Fibroblast of skin of right biceps (primary cell): Measurements from ENCODE around the gene ACSM2B.
"Not testable (repeated sequence)": the region's sequence is repeated elsewhere in the genome, so short reads cannot be mapped to it uniquely, and the experiment has no call there.

Experiments used
- DNase-seq: peaks from one replicate; pipeline ENCODE4 v3.0.0-alpha.2; 2013

Gene ACSM2B, protein sequence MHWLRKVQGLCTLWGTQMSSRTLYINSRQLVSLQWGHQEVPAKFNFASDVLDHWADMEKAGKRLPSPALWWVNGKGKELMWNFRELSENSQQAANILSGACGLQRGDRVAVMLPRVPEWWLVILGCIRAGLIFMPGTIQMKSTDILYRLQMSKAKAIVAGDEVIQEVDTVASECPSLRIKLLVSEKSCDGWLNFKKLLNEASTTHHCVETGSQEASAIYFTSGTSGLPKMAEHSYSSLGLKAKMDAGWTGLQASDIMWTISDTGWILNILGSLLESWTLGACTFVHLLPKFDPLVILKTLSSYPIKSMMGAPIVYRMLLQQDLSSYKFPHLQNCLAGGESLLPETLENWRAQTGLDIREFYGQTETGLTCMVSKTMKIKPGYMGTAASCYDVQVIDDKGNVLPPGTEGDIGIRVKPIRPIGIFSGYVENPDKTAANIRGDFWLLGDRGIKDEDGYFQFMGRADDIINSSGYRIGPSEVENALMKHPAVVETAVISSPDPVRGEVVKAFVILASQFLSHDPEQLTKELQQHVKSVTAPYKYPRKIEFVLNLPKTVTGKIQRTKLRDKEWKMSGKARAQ

GRCh38 chr16:20576145-20576544, at the start of gene ACSM2B:
Gene ACSM2B, minus strand, starts transcription at chr16:20576367. Its CDS starts 11,522 bp downstream, at chr16:20564845.
- not testable (repeated sequence) for DNase-seq

- DNase-seq, result no peak
These were observed 49.0 kb upstream of the ACSM2B start for GRCh38 chr16:20624882-20625807.

- DNase-seq, result no peak
These were observed 48.0 kb upstream of the ACSM2B start for GRCh38 chr16:20624205-20624604.

DNA sequence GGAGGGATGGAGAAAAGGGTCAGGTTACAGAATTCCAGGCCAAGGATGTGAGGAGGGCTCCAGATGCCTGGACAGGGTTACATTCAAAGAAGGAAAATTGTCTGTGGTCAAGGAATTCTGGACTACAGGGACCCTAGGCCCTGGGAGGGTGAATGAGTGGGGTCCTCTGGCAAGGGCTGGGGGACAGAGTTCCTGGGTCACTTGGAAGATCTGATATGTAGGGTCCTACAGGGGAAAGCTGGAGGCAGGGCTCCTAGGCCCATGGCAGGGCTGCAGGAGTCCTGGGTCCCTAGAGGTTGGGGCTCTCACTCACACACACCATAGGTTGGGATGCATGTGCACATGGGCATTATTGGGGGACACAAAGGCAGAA, 46.3 kb upstream of the ACSM2B start:
- no peak for DNase-seq

DNA sequence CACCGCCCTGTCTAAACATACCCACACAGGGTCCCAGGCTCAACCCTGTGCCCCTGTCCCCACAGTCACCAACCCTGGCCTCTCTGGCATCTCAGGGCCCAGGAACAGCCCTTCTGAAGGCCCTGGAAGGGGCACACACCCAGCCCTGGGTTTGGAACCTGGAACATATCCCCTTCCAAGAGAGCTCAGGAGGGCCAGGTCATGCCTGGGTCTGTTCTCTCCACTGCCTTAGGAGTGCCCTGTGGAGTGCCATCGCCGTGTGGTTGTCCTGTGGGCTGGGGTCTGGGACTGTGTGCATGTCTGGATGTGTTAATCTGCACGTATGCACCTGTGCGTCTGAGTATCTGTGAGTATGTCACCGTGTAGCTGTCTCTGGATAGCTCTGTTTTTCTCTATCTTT, 45.2 kb upstream of the ACSM2B start:
- no peak for DNase-seq

GRCh38 chr16:20620770-20621169, 44.6 kb upstream of the ACSM2B start:
- no peak for DNase-seq

- DNase-seq, result no peak
These were observed 43.8 kb upstream of the ACSM2B start for GRCh38 chr16:20620003-20620402.

DNA sequence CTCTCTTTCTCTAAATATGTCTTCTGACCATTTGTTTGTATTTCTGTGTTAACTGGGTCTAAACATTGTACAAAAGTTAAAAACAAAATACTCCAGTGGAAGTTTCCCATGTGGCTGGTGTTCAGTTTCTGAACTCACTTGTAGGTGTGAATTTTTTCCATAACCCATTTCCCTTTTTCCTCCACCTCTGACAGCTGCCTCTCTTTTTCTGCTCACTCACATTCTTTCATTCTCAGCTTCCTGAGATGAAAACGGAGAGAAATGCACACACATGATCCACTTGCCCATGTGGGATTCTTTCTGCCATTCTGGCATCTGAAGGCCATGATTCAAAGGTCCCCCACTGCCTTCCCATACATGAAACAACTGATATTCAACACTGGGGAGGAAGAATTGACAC, 41.1 kb upstream of the ACSM2B start:
- DNase-seq, result no peak

DNA sequence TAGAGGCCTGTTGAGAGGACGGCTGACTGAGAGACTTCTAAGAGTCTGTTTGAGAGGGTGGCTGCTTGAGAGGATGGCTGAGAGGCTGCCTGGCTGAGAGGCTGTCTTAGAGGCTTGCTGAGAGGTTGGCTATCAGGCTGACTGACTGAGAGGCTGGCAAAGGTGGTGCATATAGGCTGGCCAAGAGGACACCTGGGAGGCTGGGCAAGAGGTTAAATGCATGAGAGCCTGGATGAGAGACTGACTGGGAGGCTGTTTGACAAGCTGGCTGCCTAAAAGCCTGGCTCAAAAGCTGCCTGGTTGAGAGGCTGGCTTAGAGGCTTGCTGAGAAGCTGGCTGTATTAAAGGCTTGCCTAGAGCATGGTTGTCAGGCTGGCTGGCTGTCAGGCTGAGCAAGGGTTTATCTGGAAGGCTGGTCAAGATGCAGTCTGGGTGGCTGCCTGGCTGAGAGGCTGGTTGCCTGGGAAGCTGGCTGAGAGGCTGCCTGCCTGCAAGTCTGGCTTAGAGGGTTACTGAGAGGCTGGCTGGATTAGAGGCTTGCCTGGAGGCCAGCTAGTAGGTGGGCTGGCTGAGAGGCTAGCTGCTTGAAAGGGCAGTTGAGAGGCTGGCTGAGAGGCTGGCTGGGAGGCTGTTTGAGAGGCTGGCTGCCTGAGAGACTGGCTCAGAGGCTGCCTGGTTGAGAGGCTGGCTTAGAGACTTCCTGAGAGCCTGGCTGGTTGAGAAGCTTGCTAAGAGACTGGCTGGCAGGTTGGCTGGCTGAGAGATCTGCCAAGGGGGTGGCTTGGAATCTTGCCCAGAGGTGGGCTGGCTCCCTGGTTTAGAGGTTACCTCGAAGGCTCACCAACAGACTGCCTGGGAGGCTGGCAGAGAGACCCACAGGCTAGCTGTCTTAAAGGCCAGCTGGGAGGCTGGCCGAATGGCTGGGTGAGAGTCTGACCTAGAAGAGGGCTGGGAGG, 38.3 kb upstream of the ACSM2B start:
- DNase-seq, result no peak

DNA sequence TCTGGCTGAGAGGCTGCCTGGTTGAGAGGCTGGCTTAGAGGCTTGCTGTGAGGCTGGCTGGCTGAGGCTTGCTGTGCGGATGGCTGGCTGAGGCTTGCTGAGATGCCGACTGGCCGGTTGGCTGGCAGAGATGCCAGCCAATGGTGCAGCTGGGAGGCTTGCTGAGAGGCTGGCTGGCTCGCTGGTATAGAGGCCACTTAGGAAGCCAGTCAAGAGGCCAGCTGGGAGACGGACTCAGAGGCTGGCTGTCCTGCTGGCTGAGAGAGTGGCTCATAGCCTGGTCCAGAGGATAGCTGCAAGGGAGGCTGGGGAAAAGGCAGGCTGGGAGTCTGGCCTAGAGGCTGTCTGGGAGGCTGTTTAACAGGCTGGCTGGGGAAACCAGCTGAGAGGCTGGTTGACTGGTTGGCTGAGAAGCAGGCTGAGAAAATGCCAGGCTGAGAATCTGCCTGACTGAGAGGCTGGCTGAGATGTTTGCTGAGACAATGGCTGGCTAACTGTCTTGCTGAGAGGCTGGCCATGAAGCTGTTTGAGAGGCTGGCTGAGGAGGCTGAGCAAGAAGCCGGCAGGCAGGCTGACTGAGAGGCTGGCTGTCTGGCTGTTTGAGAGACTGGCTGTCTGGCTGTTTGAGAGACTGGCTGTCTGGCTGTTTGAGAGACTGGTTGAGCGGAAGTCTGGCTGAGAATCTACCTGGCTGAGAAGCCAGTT, 37.5 kb upstream of the ACSM2B start:
- DNase-seq, result no peak

DNA sequence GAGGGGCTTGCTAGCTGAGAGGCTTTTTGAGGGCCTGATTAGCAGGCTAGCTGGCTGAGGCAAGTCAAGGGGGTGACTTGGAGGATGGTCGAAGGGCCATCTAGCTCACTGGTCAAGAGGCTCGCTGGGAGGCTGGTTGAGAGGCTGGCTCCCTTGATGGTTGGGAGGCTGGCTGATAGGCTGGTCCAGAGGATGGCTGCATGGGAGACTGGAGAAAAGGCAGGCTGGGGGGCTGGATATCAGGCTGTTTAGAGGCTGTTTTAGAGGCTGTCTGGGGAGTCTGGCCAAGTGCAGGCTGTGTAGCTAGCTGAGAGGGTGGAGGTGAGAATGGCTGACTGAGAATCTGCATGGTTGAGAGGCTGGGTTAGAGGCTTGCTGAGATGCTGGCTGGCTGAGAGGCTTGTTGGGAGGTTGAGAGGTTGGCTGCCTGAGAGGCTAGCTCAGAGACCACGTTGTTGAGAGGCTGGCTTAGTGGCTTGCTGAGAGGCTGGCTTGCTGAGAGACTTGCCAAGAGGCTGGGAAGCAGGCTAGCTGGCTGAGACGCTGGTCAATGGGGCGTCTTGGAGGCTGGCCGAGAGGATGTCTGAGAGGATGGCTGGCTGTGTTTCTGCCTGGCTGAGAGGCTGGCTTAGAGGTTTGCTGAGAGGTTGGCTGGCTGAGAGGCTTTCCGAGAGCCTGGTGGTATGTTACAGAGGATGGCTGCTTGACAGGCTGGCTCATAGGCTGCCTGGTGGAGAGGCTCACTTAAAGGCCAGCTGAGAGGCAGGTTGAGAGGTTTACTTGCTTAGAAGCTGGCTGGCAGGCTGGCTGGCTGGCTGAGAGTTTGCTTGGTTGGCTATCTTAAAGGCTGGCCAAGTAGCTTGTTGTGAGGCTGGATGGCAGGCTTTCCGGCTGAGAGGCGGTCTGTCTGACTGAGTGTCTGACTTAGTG, 36.6 kb upstream of the ACSM2B start:
- DNase-seq, result no peak

DNA sequence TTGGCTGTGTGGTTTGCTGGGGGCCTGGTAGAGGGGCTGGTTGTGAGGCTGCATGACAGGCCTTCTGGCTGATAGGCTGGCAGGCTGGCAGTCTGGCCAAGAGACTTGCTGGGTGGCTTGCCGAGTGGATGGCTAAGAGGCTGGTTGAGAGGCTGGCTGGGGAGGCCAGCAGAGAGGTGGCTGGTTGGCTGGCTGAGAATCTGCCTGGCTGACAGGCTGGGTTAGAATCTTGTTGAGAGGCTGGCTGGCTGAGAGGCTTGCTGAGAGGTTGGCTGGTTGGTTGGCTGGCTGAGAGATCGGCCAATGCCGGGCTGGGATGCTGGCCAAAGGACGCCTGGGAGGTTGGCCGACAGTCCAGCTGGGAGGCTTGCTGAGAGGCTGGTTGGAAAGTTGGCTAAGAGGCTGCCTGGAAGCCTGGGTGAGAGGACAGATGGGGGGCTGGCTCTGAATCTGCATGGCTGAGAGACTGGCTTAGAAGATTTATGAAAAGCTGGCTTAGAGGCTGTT, 35.9 kb upstream of the ACSM2B start:
- DNase-seq, result no peak

GRCh38 chr16:20611350-20611902, 35.3 kb upstream of the ACSM2B start:
- no peak for DNase-seq

DNA sequence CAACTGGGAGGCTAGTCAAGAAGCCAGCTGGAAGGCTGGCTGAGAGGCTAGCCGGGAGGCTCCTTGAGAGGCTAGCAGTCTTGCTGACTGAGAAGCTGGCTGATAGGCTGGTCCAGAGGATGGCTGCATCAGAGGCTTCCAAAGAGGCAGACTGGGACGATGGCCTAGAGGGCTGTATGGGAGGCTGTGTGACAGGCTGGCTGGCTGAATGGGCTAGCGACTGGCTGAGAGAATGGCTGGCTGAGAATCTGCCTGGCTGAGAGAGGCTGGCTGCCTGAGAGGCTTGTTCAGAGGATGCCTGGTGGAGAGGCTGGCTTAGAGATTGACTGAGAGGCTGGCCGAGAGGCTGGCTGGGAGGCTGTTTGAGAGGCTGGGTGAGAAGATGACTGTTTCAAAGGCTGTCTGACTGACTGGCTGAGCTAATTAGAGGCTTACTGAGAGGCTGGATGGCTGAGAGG, 34.8 kb upstream of the ACSM2B start:
- no peak for DNase-seq

DNA sequence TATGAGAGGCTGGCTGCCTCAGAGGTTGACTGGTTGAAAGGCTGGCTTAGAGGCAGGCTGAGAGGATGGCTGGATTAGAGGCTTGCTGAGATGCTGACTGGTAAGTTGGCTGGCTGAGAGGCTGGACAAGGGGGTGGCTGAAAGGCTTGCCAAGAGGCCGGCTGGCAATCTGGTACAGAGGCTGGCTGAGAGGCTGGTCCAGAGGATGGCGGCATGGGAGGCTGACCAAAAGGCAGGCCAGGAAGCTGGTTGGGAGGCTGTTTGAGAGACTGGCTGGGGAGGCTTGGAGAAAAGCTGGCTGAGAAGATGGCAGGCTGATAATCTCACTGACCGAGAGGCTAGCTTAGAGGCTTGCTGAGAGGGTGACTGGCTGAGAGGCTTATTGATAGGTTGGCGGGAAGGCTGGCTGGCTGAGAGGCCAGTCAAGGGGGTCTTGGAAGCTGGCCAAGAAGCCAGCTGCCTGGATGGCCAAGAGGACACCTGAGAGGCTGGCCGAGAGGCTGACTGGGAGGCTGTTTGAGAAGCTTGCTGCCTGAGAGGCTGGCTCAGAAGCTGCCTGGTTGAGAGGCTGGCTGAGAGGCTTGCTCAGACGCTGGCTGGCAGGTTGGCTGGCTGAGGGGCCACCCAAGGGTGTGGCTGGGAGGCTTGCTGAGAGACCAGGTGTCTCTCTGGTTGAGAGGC, 34.2 kb upstream of the ACSM2B start:
- no peak for DNase-seq

GRCh38 chr16:20602205-20602604, 26.0 kb upstream of the ACSM2B start:
- not testable (repeated sequence) for DNase-seq

DNA sequence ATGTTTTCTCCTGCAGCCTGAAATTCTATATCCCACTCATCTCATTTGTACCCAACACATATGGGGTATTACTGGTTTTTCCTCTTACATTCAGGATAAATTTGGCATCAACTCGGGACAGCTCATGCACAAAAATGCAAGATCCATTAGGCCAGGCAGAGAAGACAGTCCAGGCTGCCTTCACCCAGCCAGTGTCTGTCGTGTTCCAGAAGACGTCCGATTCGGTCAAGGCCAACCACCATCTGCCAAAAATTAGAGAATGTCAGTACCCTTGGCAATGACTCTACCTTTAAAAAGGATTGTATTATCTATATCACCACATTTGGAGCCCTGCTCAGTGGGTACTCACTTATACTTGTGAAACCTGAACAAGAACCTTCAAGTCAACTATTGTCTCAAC, 23.3 kb upstream of the ACSM2B start:
- not testable (repeated sequence) for DNase-seq

GRCh38 chr16:20598832-20599469, 22.8 kb upstream of the ACSM2B start:
- no peak for DNase-seq

DNA sequence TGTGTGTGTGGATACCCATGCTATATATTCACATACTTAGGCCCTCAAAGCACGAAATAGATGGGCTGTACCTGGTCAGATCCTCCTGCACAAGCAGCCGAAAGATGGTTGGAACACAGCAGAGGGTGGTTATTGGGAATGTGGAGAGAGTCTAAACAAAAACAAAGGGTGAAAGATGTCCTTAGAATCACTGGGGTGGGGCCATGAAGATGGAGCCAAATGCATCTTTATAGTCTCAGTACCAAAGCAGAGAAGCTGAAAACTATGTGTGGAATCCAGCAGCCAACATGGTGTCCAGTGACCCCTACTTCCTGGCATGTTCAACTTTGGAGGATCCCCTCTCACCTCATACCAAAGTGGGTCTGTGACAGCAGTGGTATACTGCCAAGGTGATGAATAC, 19.5 kb upstream of the ACSM2B start:
- not testable (repeated sequence) for DNase-seq
